HFF-Myc (cell line): ENCODE results near the gene CC2D2A.

Experiments
- DNase-seq: peaks from one replicate; pipeline ENCODE4 v3.0.0-alpha.2; 2011; ENCODE audit warnings: low read depth; ENCODE audit errors: extremely low read depth
- H3K4me3 ChIP-seq: replicated peaks from 2 replicates; pipeline ENCODE4 v1.5.1; 2011; ENCODE audit warnings: low read depth, mild to moderate bottlenecking, control low read depth, low read length
- CTCF ChIP-seq: IDR thresholded peaks from 2 replicates; pipeline ENCODE4 v1.5.1; 2012; ENCODE audit warnings: mild to moderate bottlenecking, low read depth, low read length, control low read depth; ENCODE audit errors: missing control alignments

The CC2D2A gene

GRCh38 chr4:15493411-15493810 lies 23.7 kb downstream of the CC2D2A start:
- no peak overlapping the region for H3K4me3 ChIP-seq
- DNase-seq: no peak
- TF ChIP-seq CTCF: no peak

- H3K4me3 ChIP-seq: no peak overlapping the region
- DNase-seq: no peak
- no peak for TF ChIP-seq CTCF
Observed at GRCh38 chr4:15495621-15496020, 25.9 kb downstream of the CC2D2A start.

DNA sequence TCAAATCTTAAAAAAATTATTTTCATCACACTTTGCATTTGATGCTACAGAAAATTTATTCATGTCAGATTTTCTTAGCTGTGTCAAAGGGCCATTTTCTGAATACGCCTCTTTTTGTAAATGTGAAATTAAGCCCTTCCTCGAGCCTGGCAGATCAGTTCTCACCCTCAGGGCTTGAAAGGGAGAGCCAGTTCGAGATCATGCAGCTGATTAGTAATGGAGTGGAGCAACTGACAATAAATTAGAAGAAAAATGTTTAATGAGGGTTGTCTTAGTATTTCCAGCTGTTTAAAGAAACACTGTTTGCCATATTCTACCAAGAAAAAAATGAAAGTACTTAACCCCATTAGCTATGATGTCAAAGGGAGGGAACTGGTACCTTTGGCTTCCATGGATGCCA lies 28.7 kb downstream of the CC2D2A start:
- DNase-seq: no peak
- no peak for TF ChIP-seq CTCF
- no peak overlapping the region for H3K4me3 ChIP-seq

DNA sequence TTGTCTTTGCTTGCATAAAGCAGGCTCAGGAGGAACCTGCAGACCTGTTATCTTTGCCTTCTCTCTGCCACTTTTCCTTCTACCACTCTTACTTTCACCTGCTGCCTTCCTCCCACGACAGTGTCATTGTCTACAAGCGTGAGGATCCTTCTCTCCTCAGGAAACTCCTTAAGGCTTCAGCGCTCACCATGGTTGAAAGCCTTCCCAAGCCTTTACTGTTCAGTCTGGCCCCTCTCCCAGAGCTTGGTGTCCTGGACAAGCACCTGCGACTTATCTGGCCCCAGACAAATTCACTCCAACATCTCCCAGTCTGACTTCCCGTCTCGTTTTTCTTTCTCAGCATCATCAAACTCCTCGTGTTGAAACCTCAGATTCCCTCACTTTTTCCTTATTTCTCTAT lies 31.0 kb downstream of the CC2D2A start:
- TF ChIP-seq CTCF: no peak
- DNase-seq: no peak
- no peak overlapping the region for H3K4me3 ChIP-seq

GRCh38 chr4:15501941-15502340 lies 32.3 kb downstream of the CC2D2A start:
- no peak for DNase-seq
- no peak overlapping the region for H3K4me3 ChIP-seq

GRCh38 chr4:15502384-15502783 lies 32.7 kb downstream of the CC2D2A start:
- TF ChIP-seq CTCF: no peak
- H3K4me3 ChIP-seq: no peak overlapping the region

More at GRCh38 chr4:15501941-15502340, 32.3 kb downstream of the CC2D2A start:
- no peak for TF ChIP-seq CTCF

GRCh38 chr4:15504041-15504440 lies 34.4 kb downstream of the CC2D2A start:
- DNase-seq: no peak
- no peak overlapping the region for H3K4me3 ChIP-seq
- no peak for TF ChIP-seq CTCF

More at GRCh38 chr4:15502384-15502783, 32.7 kb downstream of the CC2D2A start:
- no peak for DNase-seq
